ENCODE results near the gene MACROD2.

The MACROD2 gene

GRCh38 chr20:14207591-14207990 lies 212.3 kb downstream of the MACROD2 start:
- TF ChIP-seq TSHZ2 (CRISPR knock-in tag; IDR thresholded peaks at IDR 0.05) (no peak), ZFP30 (CRISPR knock-in tag; IDR thresholded peaks at IDR 0.05) (no peak), GLIS3 (CRISPR knock-in tag; IDR thresholded peaks at IDR 0.05) (no peak), TCF4 (CRISPR knock-in tag; IDR thresholded peaks at IDR 0.05; ENCODE audit: borderline replicate concordance) (no peak), TOX (CRISPR knock-in tag; IDR thresholded peaks at IDR 0.05; ENCODE audit: borderline replicate concordance) (no peak), ZNF565 (CRISPR knock-in tag; conservative IDR thresholded peaks at IDR 0.05; ENCODE audit: low read depth) (no peak), CREB5 (CRISPR knock-in tag; IDR thresholded peaks at IDR 0.05; ENCODE audit: low read depth) (no peak), BACH2 (CRISPR knock-in tag; IDR thresholded peaks at IDR 0.05; ENCODE audit: borderline replicate concordance) (no peak), ZNF70 (CRISPR knock-in tag; IDR thresholded peaks at IDR 0.05) (no peak)
- no peak for ATAC-seq

DNA sequence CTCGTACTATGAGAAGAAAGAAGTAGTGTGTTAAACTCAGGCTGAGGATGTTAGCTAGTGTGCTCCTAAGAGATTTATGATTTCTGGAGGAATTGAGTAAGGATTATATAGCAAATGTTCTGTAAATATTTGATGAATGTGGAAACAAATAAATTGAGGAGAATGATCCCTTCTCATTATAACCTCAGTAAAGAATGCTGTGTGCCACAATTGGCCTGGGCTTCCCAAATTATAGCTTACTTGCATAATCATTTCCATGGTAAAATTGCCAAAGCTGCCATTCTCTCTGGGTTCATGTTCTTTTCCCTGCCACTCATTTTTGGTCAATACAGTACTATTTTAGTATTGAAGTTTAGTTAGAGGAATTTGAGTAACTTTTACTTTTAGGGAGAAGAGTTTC lies 213.6 kb downstream of the MACROD2 start:
- ATAC-seq, result no peak
- TF ChIP-seq, protein P1, sequence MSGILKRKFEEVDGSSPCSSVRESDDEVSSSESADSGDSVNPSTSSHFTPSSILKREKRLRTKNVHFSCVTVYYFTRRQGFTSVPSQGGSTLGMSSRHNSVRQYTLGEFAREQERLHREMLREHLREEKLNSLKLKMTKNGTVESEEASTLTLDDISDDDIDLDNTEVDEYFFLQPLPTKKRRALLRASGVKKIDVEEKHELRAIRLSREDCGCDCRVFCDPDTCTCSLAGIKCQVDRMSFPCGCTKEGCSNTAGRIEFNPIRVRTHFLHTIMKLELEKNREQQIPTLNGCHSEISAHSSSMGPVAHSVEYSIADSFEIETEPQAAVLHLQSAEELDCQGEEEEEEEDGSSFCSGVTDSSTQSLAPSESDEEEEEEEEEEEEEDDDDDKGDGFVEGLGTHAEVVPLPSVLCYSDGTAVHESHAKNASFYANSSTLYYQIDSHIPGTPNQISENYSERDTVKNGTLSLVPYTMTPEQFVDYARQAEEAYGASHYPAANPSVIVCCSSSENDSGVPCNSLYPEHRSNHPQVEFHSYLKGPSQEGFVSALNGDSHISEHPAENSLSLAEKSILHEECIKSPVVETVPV (CRISPR knock-in tag; IDR thresholded peaks at IDR 0.05), result no peak
- TF ChIP-seq ZNF70 (CRISPR knock-in tag; IDR thresholded peaks at IDR 0.05) (no peak), ISL1 (CRISPR knock-in tag; IDR thresholded peaks at IDR 0.05) (no peak)

DNA sequence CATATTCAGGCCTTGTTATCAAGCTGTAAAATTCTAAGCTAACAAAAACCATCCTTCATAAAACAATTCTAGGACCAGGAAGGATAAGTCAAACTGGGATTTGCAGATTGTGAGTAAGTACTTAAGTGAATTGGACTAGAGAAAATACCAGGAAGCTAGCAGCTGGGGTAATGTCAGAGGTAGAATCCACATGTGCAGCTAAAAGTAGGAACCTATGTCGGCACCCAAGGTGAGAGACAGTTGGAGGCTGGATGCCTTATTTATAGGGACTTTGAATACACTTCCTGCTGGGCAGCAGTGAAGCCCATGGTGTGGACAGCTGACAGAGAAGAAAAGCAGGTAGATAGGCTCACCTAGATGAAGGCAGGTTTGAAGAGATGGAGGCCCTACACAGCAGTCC lies 214.8 kb downstream of the MACROD2 start:
- no peak for TF ChIP-seq TSHZ2 (CRISPR knock-in tag; IDR thresholded peaks at IDR 0.05)
- no peak for TF ChIP-seq OSR1 (CRISPR knock-in tag; IDR thresholded peaks at IDR 0.05)
- TF ChIP-seq ISL1 (CRISPR knock-in tag; IDR thresholded peaks at IDR 0.05), result no peak
- no peak for TF ChIP-seq ZNF70 (CRISPR knock-in tag; IDR thresholded peaks at IDR 0.05)
- TF ChIP-seq, protein P2, sequence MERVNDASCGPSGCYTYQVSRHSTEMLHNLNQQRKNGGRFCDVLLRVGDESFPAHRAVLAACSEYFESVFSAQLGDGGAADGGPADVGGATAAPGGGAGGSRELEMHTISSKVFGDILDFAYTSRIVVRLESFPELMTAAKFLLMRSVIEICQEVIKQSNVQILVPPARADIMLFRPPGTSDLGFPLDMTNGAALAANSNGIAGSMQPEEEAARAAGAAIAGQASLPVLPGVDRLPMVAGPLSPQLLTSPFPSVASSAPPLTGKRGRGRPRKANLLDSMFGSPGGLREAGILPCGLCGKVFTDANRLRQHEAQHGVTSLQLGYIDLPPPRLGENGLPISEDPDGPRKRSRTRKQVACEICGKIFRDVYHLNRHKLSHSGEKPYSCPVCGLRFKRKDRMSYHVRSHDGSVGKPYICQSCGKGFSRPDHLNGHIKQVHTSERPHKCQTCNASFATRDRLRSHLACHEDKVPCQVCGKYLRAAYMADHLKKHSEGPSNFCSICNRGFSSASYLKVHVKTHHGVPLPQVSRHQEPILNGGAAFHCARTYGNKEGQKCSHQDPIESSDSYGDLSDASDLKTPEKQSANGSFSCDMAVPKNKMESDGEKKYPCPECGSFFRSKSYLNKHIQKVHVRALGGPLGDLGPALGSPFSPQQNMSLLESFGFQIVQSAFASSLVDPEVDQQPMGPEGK (CRISPR knock-in tag; IDR thresholded peaks at IDR 0.05; ENCODE audit: borderline replicate concordance), result no peak
- no peak for TF ChIP-seq SNAI2 (CRISPR knock-in tag; IDR thresholded peaks at IDR 0.05)
- no peak for TF ChIP-seq CREB5 (CRISPR knock-in tag; IDR thresholded peaks at IDR 0.05; ENCODE audit: low read depth)
- TF ChIP-seq GLIS3 (CRISPR knock-in tag; IDR thresholded peaks at IDR 0.05), result no peak
- TF ChIP-seq, protein P3, sequence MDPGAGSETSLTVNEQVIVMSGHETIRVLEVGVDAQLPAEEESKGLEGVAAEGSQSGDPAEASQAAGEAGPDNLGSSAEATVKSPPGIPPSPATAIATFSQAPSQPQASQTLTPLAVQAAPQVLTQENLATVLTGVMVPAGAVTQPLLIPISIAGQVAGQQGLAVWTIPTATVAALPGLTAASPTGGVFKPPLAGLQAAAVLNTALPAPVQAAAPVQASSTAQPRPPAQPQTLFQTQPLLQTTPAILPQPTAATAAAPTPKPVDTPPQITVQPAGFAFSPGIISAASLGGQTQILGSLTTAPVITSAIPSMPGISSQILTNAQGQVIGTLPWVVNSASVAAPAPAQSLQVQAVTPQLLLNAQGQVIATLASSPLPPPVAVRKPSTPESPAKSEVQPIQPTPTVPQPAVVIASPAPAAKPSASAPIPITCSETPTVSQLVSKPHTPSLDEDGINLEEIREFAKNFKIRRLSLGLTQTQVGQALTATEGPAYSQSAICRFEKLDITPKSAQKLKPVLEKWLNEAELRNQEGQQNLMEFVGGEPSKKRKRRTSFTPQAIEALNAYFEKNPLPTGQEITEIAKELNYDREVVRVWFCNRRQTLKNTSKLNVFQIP (CRISPR knock-in tag; IDR thresholded peaks at IDR 0.05; ENCODE audit: borderline replicate concordance, low read depth), result no peak
- ATAC-seq, result no peak
